Mononuclear cell (primary cell): ENCODE results near the gene PIEZO1. TPM values are rescaled to one million over a fixed set of nuclear protein-coding genes. Genes with fewer than 3 reads are reported as not detected.

ENCODE experiments used
- H3K27me3 ChIP-seq: 2 replicates; pipeline ENCODE4 v1.6.0; 2011; ENCODE audit warnings: low read length, control low read depth; ENCODE audit not compliant: insufficient read depth
- H3K4me1 ChIP-seq: 2 replicates; pipeline ENCODE4 v1.5.1; 2011; ENCODE audit warnings: mild to moderate bottlenecking, low read length, control low read depth; ENCODE audit not compliant: insufficient read depth
- H3K4me3 ChIP-seq: 2 replicates; pipeline ENCODE4 v1.5.1; 2011; ENCODE audit warnings: mild to moderate bottlenecking, low read length, moderate library complexity
- H3K9me3 ChIP-seq: 2 replicates; pipeline ENCODE4 v1.5.1; 2011; ENCODE audit warnings: low read depth, mild to moderate bottlenecking, control low read depth, low read length
- total RNA-seq: library from RNA; depleted of rRNA; stranded (reverse); fragments of >200 nt; gene quantifications from one replicate; pipeline ENCODE4 v1.2.3, GENCODE V29; 2012

Gene PIEZO1
- total RNA-seq, 1 donor: 54.5 TPM

DNA sequence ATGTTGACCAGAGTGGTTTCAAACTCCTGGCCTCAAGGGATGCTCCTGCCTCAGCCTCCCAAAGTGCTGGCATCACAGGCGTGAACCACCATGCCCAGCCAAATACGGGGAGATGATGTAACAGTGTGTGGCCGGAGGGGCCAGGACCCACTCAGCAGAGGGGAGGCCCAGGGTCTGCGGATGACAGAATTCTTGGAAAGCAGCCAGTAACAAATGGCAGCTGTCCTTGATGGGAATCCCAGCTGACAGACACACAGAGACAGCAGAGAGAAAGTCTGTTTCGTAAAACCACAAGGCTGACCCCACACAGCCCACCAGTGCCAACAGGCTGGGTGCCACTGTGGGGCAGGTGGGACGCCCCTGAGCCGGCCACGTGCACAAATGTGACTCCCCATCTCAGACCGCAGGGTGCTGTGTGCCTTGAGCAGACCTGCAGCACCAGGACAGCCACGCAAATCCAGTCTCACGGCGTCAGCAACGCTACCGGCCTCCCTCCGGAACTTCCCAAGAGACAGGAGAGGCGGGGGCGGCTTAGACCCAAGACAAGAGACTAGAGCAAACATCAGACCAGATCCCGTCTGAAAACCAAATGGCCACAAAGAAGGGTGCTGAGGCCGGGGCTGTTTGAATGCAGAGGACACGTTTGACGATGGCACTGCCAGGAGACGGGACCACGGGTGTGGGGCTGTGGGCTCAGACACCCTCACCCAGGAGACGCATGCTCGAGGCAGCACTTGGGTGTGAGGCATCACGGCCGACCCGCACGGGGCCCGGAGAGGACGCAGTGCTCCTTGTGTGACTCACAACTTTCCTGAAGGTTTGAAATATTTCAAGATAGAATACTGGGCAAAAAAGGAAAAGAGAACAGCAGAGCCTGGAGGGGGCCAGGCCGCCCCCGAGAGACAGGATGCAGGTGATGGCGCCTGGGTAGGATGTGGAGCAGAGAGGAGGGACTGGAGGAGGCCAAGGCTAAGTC, 54.1 kb downstream of the PIEZO1 start:
- no peaks in the 10 kb centered on the region for H3K4me1 ChIP-seq

DNA sequence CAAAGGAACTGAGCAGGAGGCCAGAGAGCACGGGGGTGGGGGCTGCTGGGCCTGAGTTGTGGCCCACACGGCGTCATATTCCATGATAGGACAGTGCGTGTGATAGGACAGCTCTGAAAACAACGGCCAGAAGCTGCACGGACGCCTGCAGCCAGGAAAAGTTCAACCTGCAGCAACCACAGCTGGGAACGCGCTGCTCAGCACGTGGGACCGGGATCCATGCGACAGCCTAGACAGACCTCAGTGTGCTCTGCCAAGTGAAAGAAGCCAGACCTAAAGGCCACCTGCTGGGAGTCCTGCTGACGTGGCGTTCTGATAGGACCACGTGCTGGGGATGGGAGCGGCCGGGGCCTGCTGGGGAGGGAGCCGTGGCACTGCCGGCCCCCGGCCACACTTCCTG, 57.1 kb downstream of the PIEZO1 start:
- no peak overlapping the region for H3K4me3 ChIP-seq
- H3K27me3 ChIP-seq: no peaks in the 10 kb centered on the region
- H3K4me1 ChIP-seq: no peaks in the 10 kb centered on the region
- no peaks in the 10 kb centered on the region for H3K9me3 ChIP-seq

More for the DNA sequence above, 54.1 kb downstream of the PIEZO1 start:
- Histone ChIP-seq H3K9me3 (no peaks in the 10 kb centered on the region), H3K27me3 (no peaks in the 10 kb centered on the region), H3K4me3 (no peak overlapping the region)

- no peaks in the 10 kb centered on the region for H3K27me3 ChIP-seq
- H3K4me1 ChIP-seq: no peaks in the 10 kb centered on the region
- H3K9me3 ChIP-seq: no peaks in the 10 kb centered on the region
- H3K4me3 ChIP-seq: no peak overlapping the region
These were observed 58.0 kb downstream of the PIEZO1 start for GRCh38 chr16:88726981-88727380.

GRCh38 chr16:88726408-88726749, 58.6 kb downstream of the PIEZO1 start:
- no peak overlapping the region for H3K4me3 ChIP-seq
- H3K9me3 ChIP-seq: no peaks in the 10 kb centered on the region
- no peaks in the 10 kb centered on the region for H3K4me1 ChIP-seq
- H3K27me3 ChIP-seq: no peaks in the 10 kb centered on the region

DNA sequence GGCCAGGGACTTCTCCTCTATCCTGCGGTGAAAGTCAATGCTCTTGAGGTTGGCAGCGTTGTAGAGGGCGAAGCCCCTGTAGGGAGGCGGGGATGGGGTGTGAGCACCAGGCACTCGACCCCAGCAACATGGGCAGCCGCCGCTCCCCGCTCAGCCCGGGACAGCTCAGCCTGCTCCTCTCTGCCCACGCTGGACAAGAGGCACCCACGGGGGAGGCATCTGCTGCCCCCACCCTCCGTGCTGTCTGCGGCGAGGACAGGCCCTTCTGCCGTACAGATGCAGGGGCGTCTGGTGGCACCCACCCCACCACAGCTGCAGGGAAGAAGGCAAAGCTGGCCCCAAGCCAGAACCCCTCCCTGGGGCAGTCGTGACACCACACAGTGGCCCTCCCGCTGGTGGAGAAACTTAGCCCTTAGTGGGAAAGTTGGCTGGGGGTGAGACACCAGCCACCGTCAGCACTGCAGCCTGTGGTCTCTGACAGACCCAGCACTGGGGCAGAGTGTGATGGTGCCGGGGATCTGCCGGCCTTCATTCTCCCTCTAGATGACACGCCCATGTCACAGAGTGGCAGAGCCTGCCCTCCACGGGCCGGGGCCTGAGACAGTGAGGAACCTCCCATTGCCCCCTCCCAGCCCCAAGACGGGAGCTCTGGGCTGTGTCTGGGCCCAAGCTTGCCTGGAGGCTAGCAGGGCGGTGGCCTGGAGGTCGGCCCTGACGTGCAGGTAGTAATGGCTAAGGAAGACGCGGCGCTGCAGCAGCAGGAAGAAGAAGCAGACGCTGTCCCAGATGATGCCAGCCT, 59.2 kb downstream of the PIEZO1 start:
- Histone ChIP-seq H3K27me3 (no peaks in the 10 kb centered on the region), H3K9me3 (no peaks in the 10 kb centered on the region), H3K4me1 (no peaks in the 10 kb centered on the region), H3K4me3 (no peak overlapping the region)

- H3K4me3 ChIP-seq: no peak overlapping the region
- H3K4me1 ChIP-seq: no peaks in the 10 kb centered on the region
- H3K9me3 ChIP-seq: no peaks in the 10 kb centered on the region
- no peaks in the 10 kb centered on the region for H3K27me3 ChIP-seq
These were observed 60.0 kb downstream of the PIEZO1 start for GRCh38 chr16:88724855-88725555.

- H3K9me3 ChIP-seq: no peaks in the 10 kb centered on the region
- H3K4me3 ChIP-seq: no peak overlapping the region
- no peaks in the 10 kb centered on the region for H3K4me1 ChIP-seq
- H3K27me3 ChIP-seq: no peaks in the 10 kb centered on the region
These were observed 61.1 kb downstream of the PIEZO1 start for GRCh38 chr16:88723911-88724310.

DNA sequence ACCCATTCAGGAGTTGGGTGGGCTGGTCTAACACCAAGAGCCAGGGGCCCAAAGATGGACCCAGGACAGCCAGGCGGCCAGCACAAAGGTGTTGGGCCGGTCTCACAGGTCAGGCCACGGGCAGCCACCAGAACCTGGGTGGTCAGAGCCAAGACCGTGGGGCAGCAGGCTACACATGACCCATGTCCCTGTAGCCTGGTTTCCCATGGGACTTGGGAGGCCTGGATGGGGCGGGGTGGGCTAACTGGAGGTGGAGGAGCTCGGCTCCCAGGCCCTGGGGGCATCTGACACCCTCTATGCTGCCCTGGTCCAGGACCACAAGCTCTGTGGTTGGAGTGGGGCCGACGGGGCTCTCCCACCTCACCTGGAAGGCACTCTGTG, 61.5 kb downstream of the PIEZO1 start:
- Histone ChIP-seq H3K27me3 (no peaks in the 10 kb centered on the region), H3K4me3 (no peak overlapping the region), H3K4me1 (no peaks in the 10 kb centered on the region), H3K9me3 (no peaks in the 10 kb centered on the region)

DNA sequence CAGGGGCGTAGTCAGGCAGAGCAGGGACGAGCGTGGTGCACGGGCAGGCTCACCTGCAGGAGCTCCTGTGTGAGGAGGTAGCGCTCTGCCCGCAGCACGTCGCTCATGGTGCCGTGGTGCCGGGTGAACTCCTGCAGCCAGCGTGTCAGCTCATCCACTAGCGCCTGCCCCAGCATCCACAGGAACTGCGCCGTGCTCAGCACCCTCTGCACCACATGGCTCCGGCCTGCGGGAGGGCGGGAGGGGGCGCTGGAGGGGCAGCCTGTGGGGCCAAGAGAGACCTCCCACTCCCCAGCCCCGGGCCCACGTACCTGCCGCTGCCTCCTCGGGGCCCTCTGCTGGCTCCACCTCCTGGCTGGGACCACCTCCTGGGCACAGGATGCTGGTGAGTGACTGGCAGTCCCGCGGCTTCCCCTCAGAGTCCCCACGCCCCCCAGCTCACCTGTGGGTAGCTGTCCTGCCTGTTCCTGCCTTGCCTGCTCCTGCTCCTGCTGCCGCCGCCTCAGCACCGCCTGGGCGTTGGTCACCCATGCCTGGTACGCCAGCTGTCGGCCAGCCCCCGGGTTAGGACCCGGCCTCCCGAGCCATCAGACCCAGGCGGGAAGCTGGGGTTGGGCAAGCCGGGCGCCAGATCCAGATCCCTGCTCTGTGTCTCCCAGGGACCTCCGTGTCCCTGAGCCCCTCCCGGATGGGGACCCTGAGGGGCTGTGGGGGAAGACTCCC, 62.1 kb downstream of the PIEZO1 start:
- Histone ChIP-seq H3K4me1 (no peaks in the 10 kb centered on the region), H3K4me3 (no peak overlapping the region), H3K9me3 (no peaks in the 10 kb centered on the region), H3K27me3 (no peaks in the 10 kb centered on the region)

GRCh38 chr16:88721815-88722755, 62.9 kb downstream of the PIEZO1 start:
- H3K9me3 ChIP-seq: no peaks in the 10 kb centered on the region
- H3K4me3 ChIP-seq: no peak overlapping the region
- H3K4me1 ChIP-seq: no peaks in the 10 kb centered on the region
- no peaks in the 10 kb centered on the region for H3K27me3 ChIP-seq

DNA sequence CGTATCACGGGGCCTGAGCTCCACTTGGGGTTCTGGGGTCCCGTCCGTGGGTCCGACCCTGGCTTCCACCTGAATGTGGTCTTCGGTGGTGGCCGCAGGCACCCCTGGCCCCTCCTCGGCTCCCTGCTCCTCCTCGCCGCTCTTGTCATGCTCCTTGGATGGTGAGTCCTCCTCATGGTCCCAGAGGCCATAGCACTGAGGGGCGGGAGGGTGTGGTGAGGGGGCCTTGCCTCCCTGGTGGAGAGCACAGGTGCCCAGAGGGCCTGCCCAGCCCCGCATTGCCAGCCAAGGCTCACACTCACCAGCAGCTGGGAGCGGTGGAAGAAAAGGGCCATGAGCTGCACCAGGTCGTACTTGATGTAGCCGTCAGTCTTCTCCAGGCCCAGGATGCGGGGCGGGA, 63.8 kb downstream of the PIEZO1 start:
- H3K4me1 ChIP-seq: no peaks in the 10 kb centered on the region
- no peak overlapping the region for H3K4me3 ChIP-seq
- H3K9me3 ChIP-seq: no peaks in the 10 kb centered on the region
- H3K27me3 ChIP-seq: no peaks in the 10 kb centered on the region

DNA sequence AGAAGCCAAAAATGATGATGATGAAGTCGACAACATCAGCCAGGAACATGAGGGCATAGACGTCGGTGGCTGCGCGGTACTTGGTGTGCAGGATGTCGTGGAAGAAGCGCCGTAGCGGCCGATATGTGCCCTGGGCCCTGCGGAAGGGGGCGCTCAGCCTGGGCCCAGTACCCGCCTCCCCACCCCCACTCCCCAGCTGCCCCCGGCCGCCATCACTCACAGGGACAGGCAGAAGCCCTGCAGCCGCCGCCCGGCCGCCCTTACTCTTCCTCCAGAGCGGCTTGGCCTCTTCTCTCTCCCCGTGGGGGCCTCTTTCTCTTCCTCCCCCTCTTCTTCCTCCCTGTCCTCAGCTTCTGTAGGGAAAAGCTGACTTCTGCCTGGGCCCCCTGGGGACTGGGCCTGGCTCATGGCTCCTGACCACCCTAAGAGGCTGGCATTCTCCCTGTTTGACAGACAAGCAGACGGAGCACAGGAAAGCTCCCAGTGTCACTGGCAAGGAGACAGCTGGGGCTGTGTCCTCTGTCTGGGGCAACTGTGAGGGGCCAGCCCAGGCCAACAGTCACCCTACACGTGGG, 64.5 kb downstream of the PIEZO1 start:
- Histone ChIP-seq H3K27me3 (no peaks in the 10 kb centered on the region), H3K4me1 (no peaks in the 10 kb centered on the region), H3K9me3 (no peaks in the 10 kb centered on the region), H3K4me3 (no peak overlapping the region)

DNA sequence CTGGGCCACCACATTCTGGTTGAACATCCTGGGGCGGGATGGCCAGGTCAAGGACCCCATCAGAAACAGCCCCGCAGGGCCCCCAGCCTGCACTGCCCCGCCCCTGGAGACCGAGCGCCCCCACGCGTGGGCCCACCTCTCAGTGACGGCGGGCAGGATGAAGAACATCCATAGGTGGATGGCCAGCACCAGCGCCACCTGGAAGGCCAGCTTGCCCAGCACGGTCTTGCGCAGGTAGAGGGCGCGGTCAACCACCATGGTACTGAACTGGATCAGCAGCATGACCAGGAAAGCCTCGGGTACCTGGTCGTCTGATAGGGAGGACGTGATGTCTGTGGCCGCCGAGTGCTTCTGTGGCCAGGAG, 65.1 kb downstream of the PIEZO1 start:
- H3K27me3 ChIP-seq: no peaks in the 10 kb centered on the region

More for the DNA sequence above, 65.1 kb downstream of the PIEZO1 start:
- Histone ChIP-seq H3K4me3 (no peak overlapping the region), H3K9me3 (no peaks in the 10 kb centered on the region), H3K4me1 (no peaks in the 10 kb centered on the region)
